Testis (tissue), 2 donors: ENCODE results near the gene FEV.

Experiments used
- POLR2A ChIP-seq: fragments of 450-650 bp; IDR thresholded peaks from one replicate; pipeline ENCODE4 v1.6.1; 2017; ENCODE audit warnings: antibody characterized with exemption, mild to moderate bottlenecking, moderate library complexity
- TF ChIP-seq, protein P1 (sequence below), 3 experiments: fragments of 450-650 bp in 2 of 3; fragments of 200-600 bp in 1 of 3; sonication (generic) in 1 of 3; IDR thresholded peaks; one replicate each; pipeline ENCODE4 v1.5.1; 2016 to 2019; ENCODE audit warnings: antibody characterized with exemption in 3 of 3, mild to moderate bottlenecking in 2 of 3, moderate library complexity in 1 of 3

DNA sequence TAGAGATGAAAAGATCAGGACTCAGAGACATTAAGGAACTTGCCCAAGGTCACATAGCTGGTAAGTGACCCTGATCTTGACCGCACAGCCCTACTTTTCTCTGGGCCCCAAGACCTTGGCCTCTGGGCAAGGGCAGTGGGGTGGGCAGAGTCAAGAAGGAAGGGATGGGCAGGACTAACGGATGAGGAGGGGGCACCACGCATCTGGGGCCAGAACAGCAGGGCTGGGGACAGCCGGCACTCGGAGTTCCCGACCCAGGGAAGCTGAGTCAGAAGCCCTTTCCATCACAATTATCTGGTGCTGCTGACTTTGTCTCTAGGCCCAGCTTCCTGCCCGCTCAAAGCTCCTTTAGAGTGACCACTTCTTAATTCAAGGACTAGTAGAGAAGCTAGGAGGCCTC lies 42.0 kb upstream of the FEV start:
- TF ChIP-seq, protein P1, sequence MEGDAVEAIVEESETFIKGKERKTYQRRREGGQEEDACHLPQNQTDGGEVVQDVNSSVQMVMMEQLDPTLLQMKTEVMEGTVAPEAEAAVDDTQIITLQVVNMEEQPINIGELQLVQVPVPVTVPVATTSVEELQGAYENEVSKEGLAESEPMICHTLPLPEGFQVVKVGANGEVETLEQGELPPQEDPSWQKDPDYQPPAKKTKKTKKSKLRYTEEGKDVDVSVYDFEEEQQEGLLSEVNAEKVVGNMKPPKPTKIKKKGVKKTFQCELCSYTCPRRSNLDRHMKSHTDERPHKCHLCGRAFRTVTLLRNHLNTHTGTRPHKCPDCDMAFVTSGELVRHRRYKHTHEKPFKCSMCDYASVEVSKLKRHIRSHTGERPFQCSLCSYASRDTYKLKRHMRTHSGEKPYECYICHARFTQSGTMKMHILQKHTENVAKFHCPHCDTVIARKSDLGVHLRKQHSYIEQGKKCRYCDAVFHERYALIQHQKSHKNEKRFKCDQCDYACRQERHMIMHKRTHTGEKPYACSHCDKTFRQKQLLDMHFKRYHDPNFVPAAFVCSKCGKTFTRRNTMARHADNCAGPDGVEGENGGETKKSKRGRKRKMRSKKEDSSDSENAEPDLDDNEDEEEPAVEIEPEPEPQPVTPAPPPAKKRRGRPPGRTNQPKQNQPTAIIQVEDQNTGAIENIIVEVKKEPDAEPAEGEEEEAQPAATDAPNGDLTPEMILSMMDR (IDR thresholded peaks at IDR 0.05), result no peak
- TF ChIP-seq POLR2A, result no peak
